Stimulated activated CD4-positive, alpha-beta T cell treated with anti-CD3 and anti-CD28 coated beads, Interleukin-12 subunit alpha, Interleukin-12 subunit beta, amount 100 ng/mL, for 48 hours (primary cell): ENCODE data around the gene DLX2.

Experiments used
- DNase-seq, 3 donors: peaks; one replicate each; pipeline ENCODE4 v3.0.0-alpha.2; 2020; ENCODE audit warnings: low read depth in 2 of 3, low spot score in 1 of 3

The DLX2 gene

DNA sequence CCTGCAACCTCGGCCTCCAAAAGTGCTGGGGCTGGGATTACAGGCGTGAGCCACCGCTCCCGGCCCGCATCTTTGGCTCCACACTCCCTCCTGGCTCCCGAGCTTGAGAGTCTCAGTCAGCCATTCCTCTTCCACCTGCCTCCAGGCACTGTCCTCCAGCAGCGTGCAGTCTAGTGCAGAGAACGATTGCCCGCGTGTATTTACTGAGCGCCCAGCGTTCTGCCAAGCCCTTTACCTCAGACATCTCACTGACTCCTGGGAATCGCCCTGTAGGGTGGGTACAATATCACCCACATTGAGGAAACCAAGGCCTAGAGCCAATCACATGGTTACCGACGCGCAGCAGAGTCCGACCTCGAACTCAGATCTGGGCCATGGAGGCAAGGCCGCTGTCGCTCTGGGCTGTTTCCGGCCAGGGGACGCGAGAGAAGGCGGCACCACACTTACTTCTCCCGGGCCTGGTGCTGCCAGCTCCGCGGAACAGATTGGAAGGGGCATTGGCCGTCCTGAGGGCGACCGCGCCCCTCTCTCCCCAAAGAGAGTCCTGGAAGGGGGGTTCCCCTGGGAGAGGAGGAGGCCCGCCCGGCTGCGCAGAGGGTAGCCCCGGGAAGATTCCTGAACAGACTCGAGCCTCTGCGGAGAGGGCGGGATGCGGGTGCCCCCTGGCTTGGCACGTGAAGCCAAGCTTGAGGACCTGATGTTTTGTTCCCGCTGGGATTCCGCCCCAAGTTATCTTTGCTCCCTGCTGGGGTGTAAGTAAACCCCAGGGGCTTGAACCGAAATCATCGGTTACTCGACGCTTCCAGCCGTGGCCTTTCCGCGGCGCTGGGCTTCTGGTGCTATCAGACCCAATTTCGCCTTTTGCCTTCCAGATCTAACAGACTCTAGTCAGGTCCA is 5.2 kb upstream of the DLX2 start:
- DNase-seq, result no peak

DNA sequence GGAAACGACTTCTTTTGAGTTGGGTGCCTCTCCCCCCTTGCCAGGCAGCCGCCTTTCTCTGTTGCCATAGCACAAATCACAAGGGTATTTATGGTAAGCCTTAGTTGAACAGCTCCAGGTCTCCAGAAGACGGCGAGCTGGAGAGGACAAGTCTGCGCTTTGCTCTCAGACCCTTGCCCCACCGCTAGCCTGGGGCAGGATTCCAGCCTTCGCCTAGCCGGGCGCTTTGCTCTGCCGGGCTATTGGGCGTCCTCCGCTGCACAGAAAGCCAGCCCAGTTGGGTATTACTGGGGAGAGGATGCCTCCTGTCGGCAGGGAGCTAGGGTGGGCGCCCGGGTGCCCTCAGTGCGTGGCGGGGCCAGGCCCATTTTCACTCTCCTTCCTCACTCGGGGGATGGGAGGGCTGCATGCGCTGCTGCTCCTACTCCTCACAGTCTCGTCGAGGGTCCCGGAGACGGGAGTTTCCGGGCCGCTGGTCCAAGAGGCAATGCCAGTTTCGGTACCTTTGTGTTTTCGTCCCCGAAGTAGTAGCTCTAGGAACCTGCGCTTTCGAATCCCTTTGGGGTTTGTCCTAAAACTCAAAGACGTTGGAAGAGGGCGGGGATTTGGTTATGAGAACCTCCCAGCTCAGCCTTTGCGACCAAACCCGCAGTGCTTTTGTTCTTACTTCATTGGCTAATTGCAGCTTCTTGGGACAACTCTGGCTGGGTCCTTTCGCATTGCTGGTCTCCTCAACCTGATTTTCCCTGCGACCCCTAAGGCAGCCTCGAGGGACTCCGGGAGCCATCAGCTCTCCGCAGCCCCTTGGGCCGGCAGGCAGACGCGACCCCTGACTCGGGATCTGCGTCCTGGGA is 3.6 kb upstream of the DLX2 start:
- DNase-seq, result no peak

DNA sequence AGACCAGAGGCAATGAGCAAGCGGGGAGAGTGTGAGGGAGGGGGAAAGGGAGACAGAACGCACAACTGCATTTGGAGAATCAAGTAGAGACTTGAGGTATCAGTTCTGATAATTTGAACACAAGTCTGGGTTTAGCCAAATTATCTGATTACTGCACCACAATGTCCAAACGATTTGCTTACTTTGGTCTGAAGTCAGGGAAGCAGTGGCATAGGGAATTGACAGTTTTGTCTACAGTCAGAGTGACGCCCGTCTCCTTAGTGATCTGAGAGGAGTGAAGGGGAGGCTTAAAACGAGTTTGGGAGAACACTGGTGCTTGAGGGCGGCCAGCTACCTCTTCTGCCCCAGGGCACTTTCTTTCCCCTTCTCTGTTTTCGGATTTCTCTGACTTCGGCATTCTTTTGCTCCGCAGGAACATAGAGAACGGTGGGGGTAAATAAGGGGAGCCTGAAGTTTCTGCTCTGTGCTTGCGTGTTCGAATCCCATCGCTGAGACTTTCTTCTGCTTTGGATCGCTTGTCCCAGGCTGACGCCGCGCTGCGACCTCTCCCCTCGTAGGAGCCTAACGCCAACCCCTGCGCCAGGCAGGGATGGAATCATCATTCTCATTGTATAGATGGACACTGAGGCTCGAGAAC is 2.9 kb upstream of the DLX2 start:
- no peak for DNase-seq

DNA sequence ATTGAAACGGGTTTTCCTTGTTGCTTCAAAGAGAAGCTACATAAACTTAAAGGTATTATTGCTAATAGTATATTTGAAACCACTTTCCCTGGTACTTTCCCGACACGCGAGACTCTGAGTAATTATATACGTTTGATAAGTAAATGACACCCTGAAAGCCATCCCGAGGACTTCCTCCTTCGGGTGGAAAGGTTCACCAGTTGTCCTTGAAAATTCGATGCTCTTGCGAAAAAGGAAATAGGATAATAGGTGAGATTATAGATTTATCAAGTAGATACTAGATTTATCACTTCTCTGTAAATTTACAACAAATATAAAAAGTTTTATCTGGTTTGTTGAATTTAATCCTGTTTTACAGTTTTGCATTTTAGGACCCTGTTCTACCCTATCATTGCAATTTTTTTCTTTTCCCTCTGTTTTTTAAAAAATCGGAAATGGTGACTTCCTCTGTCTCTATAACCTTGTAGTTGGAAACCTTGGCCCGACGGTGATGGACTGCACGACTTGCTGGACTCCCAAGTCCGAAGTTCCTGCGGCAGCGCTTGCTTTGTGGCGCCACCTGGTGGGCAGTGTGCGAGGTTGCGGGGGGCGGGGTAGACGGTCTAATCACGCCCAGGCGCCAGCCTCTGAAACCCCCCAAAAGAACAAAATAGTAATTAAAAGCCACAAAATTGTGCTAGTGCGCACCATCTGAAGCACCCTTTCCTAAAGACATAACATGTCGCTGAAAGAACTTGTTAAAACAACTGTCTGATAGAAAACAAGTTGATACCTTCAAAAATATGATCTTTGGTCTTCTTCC is 972 bp upstream of the DLX2 start:
- peak in 2 of 3 donors; percentile 65 to 82 for DNase-seq

DNA sequence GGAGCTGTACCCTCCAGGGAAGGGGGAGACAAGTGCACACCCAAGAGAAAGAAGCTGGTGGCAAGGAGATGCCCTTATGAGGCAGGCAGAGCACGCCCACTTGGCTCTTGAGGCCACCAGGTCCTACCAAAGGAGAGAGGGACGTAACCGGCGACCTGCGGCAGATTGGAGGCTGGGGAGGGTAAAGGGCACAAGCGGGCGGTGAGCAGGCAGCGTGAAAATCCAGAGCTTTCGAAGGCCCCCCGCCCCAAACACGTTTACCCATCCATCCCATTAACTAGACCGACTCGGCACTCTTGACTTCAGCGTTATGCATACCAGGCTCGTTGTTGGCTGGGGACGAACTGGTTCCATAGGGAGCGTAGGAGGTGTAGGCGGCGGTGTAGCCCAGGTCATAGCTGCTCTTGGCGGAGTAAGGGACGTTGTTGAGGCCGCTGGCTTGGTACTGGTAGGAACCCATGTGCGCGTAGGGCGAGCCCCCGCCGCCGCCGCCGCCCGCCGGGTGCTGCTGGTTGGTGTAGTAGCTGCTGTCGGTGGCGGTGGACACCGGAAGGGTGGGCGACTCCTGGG is 794 bp downstream of the DLX2 start:
- DNase-seq, result no peak

DNA sequence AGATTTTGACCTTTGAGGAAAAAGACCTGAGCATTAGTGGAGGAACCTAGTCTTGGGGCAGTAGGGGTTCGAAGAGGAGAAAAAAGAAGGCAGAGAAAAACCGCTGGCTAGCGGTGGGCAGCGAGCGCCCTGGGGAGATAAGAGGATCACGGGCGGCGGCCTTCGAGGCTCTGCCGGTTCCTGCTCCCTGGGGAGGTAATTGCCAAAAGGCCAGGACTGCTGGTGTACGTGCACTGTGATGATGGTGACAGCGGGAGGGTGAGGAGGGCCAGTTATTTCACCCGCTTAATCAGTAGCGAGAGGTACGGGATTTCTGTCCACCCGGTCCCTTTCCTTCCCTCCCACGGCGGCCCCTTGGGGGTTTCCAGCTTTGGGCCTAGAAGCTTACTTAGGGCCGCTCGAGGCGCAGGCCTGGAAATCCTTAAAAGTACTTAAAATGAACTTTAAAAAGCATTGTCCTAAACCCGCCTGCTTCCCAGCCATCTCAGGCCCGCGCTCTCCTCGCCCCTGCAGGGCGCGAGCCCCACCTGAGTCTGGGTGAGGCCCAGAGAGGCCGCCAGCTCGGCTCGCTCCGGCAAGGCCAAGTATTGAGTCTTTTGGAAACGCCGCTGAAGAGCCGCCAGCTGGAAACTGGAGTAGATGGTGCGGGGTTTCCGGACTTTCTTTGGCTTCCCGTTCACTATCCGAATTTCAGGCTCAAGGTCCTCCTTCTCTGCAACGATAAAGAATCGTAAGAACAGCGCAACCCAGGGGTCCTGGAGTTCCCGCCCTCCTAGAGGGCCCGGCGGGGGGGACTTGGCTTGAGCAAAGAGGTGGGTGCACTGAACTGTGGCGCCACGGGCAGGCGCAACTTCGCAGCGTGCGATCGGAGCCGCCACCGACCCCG is 1.5 kb downstream of the DLX2 start:
- DNase-seq, result no peak

DNA sequence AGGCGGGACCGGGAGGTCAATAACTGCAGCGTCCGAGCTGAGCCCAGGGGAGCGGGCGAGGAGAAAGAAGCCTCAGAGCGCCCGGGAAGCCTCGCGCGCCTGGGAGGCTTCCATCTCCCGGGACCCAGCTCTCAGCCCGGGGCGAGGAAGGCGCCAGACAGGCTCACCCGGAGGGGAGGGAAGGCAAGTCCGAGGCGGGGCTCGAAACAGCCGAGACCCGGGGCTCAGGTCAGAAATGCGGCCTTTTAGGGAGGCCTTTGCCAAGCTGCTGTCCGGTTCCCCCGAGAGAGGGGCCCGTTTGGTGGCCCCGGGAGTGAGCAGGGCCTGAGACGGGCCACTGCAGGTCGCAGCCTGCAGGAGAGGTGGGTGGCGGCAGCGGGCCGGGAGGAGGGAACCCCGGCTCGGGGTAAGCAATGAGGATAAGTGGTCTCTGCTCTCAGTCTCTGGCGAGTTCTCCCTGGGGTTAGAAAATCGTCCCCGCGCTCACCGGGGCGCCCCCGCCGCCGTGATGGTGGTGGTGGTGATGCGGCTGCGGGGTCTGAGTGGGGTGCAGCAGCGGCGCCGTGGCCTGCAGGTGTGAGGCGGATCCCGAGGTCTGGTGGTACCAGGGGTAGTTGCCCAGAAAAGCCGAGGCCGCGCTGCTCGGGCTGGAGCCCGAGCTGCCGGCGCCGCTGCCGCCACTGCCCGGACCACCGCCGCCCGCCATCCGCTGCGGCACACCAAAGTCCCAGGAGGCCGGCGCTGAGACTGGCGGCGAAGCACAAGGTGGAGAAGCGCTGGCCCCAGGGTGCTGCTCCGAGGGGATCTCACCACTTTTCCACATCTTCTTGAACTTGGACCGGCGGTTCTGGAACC is 2.4 kb downstream of the DLX2 start:
- no peak for DNase-seq

DNA sequence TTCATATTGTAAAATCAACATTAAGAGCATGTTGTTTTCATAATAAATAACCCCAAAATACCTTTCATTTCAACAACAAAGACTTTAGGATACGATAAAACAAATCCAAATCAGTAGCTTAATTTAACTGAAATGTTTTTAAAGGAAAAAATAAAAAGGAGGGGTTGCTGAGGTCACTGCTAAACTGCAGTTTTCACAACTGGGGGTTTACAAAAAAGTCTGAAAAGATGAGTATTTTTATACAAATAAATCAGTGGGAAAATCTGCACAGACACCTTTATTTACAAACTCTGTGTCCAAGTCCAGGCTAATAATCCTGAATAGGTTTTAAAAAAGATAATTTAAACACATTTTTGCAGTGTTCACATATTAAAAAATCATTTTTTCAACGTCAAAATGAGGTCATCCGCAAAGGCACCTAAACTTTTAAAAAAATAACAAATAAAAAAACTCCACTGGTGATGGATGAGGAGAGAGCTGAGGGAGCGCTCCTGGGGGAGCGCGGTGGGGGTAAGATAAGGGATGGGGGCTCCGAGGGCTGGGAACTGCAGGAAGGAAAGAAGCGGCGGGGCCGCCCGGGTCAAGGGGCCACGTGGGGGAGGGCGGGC is 3.1 kb downstream of the DLX2 start:
- DNase-seq, result no peak

DNA sequence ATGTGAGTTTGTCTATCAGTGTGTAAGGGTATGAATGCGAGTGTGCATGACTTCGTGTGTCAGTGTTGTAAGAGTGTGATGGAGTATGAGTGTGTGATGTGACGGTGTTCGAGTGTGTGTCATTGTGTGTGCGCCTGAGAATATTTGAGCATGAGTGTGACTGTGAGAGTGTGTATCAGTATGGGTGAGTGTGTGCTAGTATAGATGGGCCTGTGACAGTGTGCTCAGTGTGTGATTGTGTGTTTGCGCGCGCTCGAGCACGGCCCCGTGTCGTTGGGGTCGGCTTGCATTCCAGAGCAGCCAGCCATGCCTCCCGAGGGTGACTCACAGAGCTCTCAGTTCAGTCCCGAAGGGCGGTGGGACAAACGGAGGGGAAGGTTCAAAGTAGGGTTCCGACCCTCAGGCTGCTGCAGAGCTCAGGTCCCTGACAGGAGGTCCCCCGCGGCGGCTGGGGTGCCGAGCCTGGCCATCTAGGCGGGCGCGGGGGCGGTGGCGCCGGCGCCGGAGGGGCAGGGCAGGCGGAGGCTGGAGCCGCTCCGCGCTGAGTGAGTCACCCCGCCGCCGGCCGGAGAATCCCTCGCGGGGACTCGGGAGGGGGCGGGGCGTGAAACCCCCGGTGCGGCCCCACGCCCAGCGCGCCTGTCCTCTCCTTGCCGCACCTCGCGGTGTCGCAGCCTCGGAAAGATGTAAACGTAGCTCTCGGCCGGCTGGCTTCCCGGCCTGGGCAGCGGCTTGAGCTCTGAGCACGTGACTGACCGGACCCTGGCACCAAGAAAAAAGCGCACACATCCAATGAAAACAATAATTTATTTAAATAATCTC is 3.8 kb downstream of the DLX2 start:
- no peak for DNase-seq

DNA sequence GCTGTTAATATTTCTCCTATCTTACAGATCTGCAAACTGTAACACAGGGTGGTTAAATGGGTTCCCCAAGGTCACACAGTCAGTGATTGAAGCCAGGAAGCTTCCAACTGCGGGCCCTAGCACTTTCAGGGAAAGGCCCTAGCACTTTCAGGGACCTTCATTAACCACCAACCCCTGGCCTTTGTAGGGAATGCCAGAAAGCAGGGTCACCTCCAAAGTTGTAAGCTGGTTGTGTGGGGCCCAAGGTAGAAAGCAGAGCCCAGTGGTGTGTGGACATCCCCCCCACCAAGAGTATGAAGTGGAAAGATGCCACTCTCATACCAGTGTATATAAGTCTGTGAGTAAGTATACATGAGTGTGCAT is 4.4 kb downstream of the DLX2 start:
- no peak for DNase-seq

DNA sequence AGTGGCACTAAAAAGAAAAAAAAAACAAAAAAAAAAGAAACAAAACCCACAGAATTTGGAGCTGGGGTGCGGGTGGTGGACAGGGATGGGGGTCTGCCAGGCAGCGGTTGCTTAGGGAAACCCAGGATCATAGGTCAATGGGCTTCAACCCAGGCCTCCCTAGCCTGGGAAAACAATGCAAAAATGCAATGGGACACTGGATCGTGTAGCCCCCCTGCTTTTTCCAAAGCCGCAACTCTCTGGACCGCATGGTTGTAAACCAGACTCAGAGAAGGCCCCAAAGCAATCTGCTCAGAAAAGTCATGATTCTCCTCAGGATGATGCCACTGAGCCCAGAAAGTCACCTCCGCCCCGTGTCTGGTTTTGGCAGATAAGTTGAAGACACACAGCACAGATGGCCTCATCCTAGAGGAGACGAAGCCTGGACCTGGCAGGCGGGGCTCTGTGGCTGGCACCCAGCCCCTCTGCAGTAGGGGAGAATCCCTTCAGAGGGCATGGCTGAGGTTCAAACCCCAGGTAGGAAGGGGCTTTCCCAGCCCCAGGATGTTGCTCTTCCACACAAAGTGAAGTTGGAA is 5.1 kb downstream of the DLX2 start:
- no peak for DNase-seq

DNA sequence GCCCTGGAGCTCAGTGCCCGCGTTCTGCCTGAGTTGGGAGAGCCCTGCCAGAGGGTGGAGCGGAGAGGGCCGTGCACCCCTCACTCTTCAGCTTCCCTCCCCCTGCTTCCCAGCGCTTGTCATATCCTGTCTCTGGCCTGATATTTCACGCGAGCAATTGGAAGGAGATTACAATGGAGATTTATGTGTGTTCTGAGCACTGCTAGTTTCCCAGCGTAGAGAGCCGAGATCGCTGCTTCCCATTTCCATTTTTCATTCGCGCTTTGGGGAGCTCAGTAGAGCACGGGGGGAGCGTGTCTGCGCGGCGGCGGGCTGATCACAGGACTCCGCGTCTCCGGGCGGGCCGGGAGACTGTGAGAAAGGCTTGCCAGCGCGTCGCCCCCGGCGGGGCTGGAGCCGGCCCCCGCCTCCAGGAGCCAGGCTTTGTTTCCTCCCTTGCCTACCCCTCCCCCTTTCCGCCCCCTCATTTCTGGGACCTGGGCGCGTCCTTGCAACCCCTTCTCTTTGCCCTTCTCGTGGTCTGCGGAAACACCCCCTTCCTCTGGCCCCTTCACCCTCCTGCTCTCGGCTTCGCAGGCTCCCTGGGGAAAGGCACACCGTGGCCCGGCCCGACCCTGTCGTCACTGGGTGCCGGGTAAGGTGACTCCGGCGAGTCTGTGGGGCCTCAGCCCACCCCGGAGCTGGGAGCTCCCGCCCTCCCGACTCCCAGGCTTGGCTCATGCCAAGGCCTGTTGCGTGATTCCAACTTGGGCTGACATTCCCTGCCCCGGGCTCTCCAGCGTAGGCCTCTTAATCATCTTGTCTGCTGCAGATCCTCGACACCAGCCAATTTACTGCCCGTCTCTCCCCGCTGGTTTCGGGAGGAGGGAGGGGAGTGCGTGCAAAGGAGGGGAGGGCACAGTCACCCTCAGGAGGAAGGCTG is 5.8 kb downstream of the DLX2 start:
- DNase-seq, result no peak

DNA sequence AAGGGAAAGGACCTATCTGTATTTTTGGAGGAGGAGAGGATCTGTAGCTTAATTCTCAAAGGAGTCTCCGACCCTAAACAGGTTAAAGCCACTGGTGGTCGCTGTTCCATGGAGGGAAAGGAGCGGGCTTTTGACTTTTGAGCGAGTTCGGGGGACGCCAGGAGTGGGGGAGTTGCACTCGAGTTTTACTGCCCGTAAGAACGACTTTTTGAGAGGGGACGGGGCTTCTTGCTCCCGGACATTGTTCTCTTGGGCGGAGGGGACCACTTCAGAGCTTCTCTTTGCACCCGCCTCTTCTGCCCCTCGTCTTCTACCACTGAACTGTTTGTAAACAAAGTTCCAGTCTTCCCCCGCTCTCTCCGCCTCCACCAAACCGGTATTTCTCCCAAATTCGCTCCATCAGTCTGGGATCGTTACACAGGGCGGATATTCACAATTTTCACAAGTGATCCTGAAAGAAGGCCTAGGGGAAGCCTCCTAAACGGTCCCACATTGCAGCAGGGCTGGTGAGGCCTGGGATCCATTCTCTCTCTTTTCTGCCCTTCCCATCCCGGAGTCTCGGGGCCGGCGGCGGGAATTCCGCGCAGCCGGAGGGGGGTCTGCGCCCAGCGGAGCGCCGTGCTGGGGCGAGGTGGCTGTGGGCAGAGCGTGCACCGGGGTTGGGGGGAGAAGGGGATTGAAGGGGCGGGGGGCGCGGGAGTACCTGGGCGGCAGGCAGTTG is 6.6 kb downstream of the DLX2 start:
- DNase-seq, result no peak

DNA sequence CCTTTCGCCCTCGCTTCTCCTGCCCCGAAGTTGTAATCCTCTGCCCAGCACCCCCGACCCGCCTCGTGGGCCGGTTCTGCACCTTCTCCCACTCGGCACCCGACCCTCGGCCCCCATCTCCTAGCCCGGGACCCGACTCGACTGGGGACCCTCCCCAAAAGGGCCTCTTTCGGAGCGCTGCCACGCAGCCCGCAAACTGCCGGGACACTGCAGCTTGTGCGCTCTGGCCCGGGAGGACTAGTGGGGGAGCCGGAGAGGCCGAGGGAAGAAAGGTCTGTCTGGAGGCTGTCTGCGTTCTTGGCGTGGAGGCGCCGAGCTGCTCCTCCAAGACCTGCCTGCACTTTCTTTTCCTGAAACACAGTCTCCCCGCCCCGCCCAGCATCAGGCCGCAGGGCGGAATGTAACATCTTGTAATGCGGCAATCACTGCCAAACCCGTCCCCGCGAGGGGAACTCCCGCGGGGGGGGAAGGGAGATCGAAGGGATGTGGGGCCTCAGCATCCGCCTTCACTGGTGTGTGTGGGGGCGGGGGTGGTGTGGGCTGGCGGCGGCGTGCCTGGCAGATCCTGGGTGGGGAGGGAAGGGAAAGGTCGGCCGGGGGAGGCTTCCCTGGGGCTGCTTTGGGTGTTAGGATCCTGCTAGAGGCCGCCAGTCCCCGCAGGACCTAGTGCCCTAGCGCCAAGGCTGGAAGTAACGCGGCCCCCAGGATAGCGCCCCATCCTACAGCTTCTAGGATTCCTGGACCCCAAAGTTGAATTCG is 7.4 kb downstream of the DLX2 start:
- peak in 1 of 3 donors; percentile 56 for DNase-seq
